Activated T-cell treated with anti-CD3 and anti-CD28 coated beads for 48 hours (primary cell): ENCODE data around the gene POU2F2.

ENCODE experiments used
- DNase-seq: peaks from one replicate; pipeline ENCODE4 v3.0.0-alpha.2; 2020; ENCODE audit warnings: low read depth

The POU2F2 gene

GRCh38 chr19:42154471-42155323 is 22.5 kb upstream of the POU2F2 start:
- DNase-seq = no peak

GRCh38 chr19:42153672-42154433 is 21.6 kb upstream of the POU2F2 start:
- DNase-seq = no peak

- no peak for DNase-seq
Observed at GRCh38 chr19:42152910-42153671, 20.8 kb upstream of the POU2F2 start.

GRCh38 chr19:42151782-42152684 is 19.8 kb upstream of the POU2F2 start:
- no peak for DNase-seq

GRCh38 chr19:42150911-42151361 is 18.7 kb upstream of the POU2F2 start:
- DNase-seq = no peak

- no peak for DNase-seq
Observed at GRCh38 chr19:42150364-42150763, 18.1 kb upstream of the POU2F2 start.

- no peak for DNase-seq
Observed at GRCh38 chr19:42149447-42150202, 17.4 kb upstream of the POU2F2 start.

GRCh38 chr19:42148266-42148665 is 16.0 kb upstream of the POU2F2 start:
- no peak for DNase-seq

GRCh38 chr19:42143341-42144234 is 11.3 kb upstream of the POU2F2 start:
- DNase-seq = no peak

- DNase-seq = no peak
Observed at GRCh38 chr19:42140125-42140754, 8.0 kb upstream of the POU2F2 start.

GRCh38 chr19:42134535-42135070 is 2.4 kb upstream of the POU2F2 start:
- no peak for DNase-seq

- peak; percentile 88 for DNase-seq
Observed at GRCh38 chr19:42132851-42133528, 744 bp upstream of the POU2F2 start.

- DNase-seq = no peak
Observed at GRCh38 chr19:42131149-42132029, 857 bp downstream of the POU2F2 start.

GRCh38 chr19:42130254-42130573 is 2.0 kb downstream of the POU2F2 start:
- DNase-seq = no peak

GRCh38 chr19:42129399-42130253 is 2.6 kb downstream of the POU2F2 start:
- no peak for DNase-seq

GRCh38 chr19:42126574-42126973 is 5.7 kb downstream of the POU2F2 start:
- no peak for DNase-seq
